Smooth muscle cell (in vitro differentiated cells): ENCODE data around the gene HS3ST2. TPM values are rescaled to one million over a fixed set of nuclear protein-coding genes. Genes with fewer than 3 reads are reported as not detected.

ENCODE experiments used
- DNase-seq: peaks from one replicate; lab custom pipeline; 2025; ENCODE audit not compliant: unreplicated experiment; lab: John Stamatoyannopoulos, UW
- H2AFZ ChIP-seq: fragments of 200-600 bp; sonication (generic); 2 replicates; pipeline ENCODE4 v1.6.0; 2016; ENCODE audit warnings: antibody characterized with exemption, low read depth, mild to moderate bottlenecking
- H3F3A ChIP-seq: fragments of 200-600 bp; sonication (generic); 2 replicates; pipeline ENCODE4 v1.6.0; 2017; ENCODE audit warnings: antibody characterized with exemption, low read depth
- H3K27ac ChIP-seq: fragments of 200-600 bp; sonication (generic); 2 replicates; pipeline ENCODE4 v1.5.1; 2016; ENCODE audit warnings: low read depth, mild to moderate bottlenecking
- H3K27me3 ChIP-seq: fragments of 200-600 bp; sonication (generic); 2 replicates; pipeline ENCODE4 v1.6.1; 2016; ENCODE audit warnings: low read depth, mild to moderate bottlenecking
- H3K36me3 ChIP-seq: fragments of 200-600 bp; sonication (generic); 2 replicates; pipeline ENCODE4 v1.5.1; 2016; ENCODE audit warnings: low read depth
- H3K4me1 ChIP-seq: fragments of 200-600 bp; sonication (generic); 2 replicates; pipeline ENCODE4 v1.5.1; 2016; ENCODE audit warnings: low read depth
- H3K4me2 ChIP-seq: fragments of 200-600 bp; sonication (generic); 2 replicates; pipeline ENCODE4 v1.6.0; 2016; ENCODE audit warnings: mild to moderate bottlenecking
- H3K4me3 ChIP-seq: fragments of 200-600 bp; sonication (generic); 2 replicates; pipeline ENCODE4 v1.5.1; 2016; ENCODE audit warnings: mild to moderate bottlenecking
- H3K79me2 ChIP-seq: fragments of 200-600 bp; sonication (generic); 2 replicates; pipeline ENCODE4 v1.6.0; 2016; ENCODE audit warnings: low read depth, mild to moderate bottlenecking
- H3K9ac ChIP-seq: fragments of 200-600 bp; sonication (generic); 2 replicates; pipeline ENCODE4 v1.6.0; 2016; ENCODE audit warnings: low read depth
- H3K9me3 ChIP-seq: fragments of 200-600 bp; sonication (generic); replicated peaks from 2 replicates; pipeline ENCODE4 v1.5.1; 2016; ENCODE audit warnings: low read depth
- H4K20me1 ChIP-seq: fragments of 200-600 bp; sonication (generic); 2 replicates; pipeline ENCODE4 v1.6.0; 2016; ENCODE audit warnings: low read depth
- WGBS: methylation state at CpG from one replicate; pipeline ENCODE4 v1.1.7; 2016; ENCODE audit warnings: low lambda C conversion rate; 5-methylcytosine and 5-hydroxymethylcytosine counted together
- polyA plus RNA-seq: library from polyadenylated mRNA; unstranded; fragments of >200 nt; fragmentation: Nextera tagmentation; extraction: Ambion mirVana; gene quantifications from 2 replicates; pipeline ENCODE4 v1.2.1, GENCODE V29; 2016
- total RNA-seq: library from RNA; depleted of rRNA; stranded (reverse); fragments of >200 nt; gene quantifications from 2 replicates; pipeline ENCODE4 v1.2.3, GENCODE V29; 2014
- TF ChIP-seq, protein P1 (sequence below): fragments of 200-600 bp; sonication (generic); IDR thresholded peaks from 2 replicates; pipeline ENCODE4 v1.5.1; 2017; ENCODE audit warnings: borderline replicate concordance, mild to moderate bottlenecking, antibody characterized with exemption; ENCODE audit not compliant: insufficient read depth, poor library complexity, severe bottlenecking

Gene HS3ST2
- total and polyA plus RNA-seq, 2 experiments from 2014 or later, result not detected

- no peak overlapping the region for H3K4me3 ChIP-seq
- no peaks in the 10 kb centered on the region for H4K20me1 ChIP-seq
- WGBS, result 98% methylated on average over 2 of the region's 2 CpGs
- peaks cover 4% of the 10 kb centered on the region for H3K27me3 ChIP-seq
- H3K9me3 ChIP-seq, result no peaks in the 10 kb centered on the region
- TF ChIP-seq, protein P1, sequence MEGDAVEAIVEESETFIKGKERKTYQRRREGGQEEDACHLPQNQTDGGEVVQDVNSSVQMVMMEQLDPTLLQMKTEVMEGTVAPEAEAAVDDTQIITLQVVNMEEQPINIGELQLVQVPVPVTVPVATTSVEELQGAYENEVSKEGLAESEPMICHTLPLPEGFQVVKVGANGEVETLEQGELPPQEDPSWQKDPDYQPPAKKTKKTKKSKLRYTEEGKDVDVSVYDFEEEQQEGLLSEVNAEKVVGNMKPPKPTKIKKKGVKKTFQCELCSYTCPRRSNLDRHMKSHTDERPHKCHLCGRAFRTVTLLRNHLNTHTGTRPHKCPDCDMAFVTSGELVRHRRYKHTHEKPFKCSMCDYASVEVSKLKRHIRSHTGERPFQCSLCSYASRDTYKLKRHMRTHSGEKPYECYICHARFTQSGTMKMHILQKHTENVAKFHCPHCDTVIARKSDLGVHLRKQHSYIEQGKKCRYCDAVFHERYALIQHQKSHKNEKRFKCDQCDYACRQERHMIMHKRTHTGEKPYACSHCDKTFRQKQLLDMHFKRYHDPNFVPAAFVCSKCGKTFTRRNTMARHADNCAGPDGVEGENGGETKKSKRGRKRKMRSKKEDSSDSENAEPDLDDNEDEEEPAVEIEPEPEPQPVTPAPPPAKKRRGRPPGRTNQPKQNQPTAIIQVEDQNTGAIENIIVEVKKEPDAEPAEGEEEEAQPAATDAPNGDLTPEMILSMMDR, result no peak
- no peaks in the 10 kb centered on the region for H3K79me2 ChIP-seq
- no peak overlapping the region for H3K27ac ChIP-seq
- no peak overlapping the region for H3K9ac ChIP-seq
- H2AFZ ChIP-seq, result no peak overlapping the region
- H3K4me2 ChIP-seq, result no peak overlapping the region
- no peaks in the 10 kb centered on the region for H3K36me3 ChIP-seq
- no peaks in the 10 kb centered on the region for H3K4me1 ChIP-seq
- DNase-seq, result no peak
- no peaks in the 10 kb centered on the region for H3F3A ChIP-seq
Measured at GRCh38 chr16:22847690-22848089, 33.7 kb downstream of the HS3ST2 start.

DNA sequence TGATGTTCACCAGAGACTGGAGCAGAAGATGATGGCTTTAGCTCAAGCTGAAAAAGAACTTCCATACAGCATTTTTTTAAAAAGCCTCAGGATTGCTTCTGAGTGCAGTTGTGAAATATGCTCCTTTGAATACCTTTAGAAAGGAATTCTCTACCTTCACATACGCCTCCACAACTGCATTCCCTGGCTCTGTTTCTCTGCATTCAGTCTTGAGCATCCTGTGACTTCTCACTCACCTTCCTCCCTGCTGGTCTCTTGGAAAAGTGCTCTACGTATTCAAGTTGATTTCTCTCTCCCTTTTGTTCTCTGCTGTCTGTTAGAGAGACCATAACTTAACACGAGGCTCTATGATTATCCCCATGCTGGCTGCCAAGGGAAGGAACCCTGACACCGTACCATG is 34.5 kb downstream of the HS3ST2 start:
- Histone ChIP-seq H3K4me3 (no peak overlapping the region), H3K4me1 (no peaks in the 10 kb centered on the region), H3K9ac (no peak overlapping the region), H3K27ac (no peak overlapping the region), H2AFZ (no peak overlapping the region), H3K79me2 (no peaks in the 10 kb centered on the region), H3K27me3 (peaks cover 4% of the 10 kb centered on the region), H4K20me1 (no peaks in the 10 kb centered on the region), H3K9me3 (no peaks in the 10 kb centered on the region), H3K36me3 (no peaks in the 10 kb centered on the region), H3K4me2 (no peak overlapping the region), H3F3A (no peaks in the 10 kb centered on the region)
- TF ChIP-seq, protein P1, result no peak
- no peak for DNase-seq
- 53% methylated on average over 4 of the region's 4 CpGs for WGBS

- H3K4me3 ChIP-seq, result no peak overlapping the region
- no peak for DNase-seq
- no peaks in the 10 kb centered on the region for H3F3A ChIP-seq
- peaks cover 4% of the 10 kb centered on the region for H3K27me3 ChIP-seq
- H3K4me2 ChIP-seq, result no peak overlapping the region
- TF ChIP-seq, protein P1, result no peak
- H2AFZ ChIP-seq, result no peak overlapping the region
- no peak overlapping the region for H3K9ac ChIP-seq
- no peaks in the 10 kb centered on the region for H3K4me1 ChIP-seq
- H3K9me3 ChIP-seq, result no peaks in the 10 kb centered on the region
- no peak overlapping the region for H3K27ac ChIP-seq
- H4K20me1 ChIP-seq, result no peaks in the 10 kb centered on the region
- no peaks in the 10 kb centered on the region for H3K79me2 ChIP-seq
- H3K36me3 ChIP-seq, result no peaks in the 10 kb centered on the region
- 90% methylated on average over 2 of the region's 2 CpGs for WGBS
Measured at GRCh38 chr16:22849517-22849916, 35.6 kb downstream of the HS3ST2 start.

- no peaks in the 10 kb centered on the region for H3F3A ChIP-seq
- TF ChIP-seq, protein P1, result no peak
- no peak for DNase-seq
- no peaks in the 10 kb centered on the region for H3K79me2 ChIP-seq
- 71% methylated on average over 2 of the region's 2 CpGs for WGBS
- H3K4me2 ChIP-seq, result no peak overlapping the region
- H4K20me1 ChIP-seq, result no peaks in the 10 kb centered on the region
- H3K4me1 ChIP-seq, result no peaks in the 10 kb centered on the region
- no peak overlapping the region for H3K4me3 ChIP-seq
- no peaks in the 10 kb centered on the region for H3K36me3 ChIP-seq
- H3K27me3 ChIP-seq, result no peaks in the 10 kb centered on the region
- H3K9me3 ChIP-seq, result no peaks in the 10 kb centered on the region
- H2AFZ ChIP-seq, result no peak overlapping the region
- no peak overlapping the region for H3K9ac ChIP-seq
- H3K27ac ChIP-seq, result no peak overlapping the region
Measured at GRCh38 chr16:22855231-22855630, 41.3 kb downstream of the HS3ST2 start.
